HepG2 (cell line): ENCODE results near the gene PISD. TPM values are rescaled to one million over a fixed set of nuclear protein-coding genes. Genes with fewer than 3 reads are reported as not detected.

Source experiments
- ATAC-seq: fragments of 200-7000 bp; cut with Tn5 transposase; 3 replicates; pipeline ENCODE4 v1.9.1; 2020; ENCODE audit warnings: mild to moderate bottlenecking, moderate library complexity
- BruUV-seq: library from RNA; stranded (reverse); fragments of 400-500 nt; replicated peaks from 2 replicates; lab custom pipeline; 2021; lab: Mats Ljungman, UMichigan
- CTCF ChIA-PET: fragments of 300-600 bp; formaldehyde crosslinking; extraction: SDS; loops from one replicate; lab custom pipeline; 2021; ENCODE audit warnings: low total read pairs, inconsistent platforms, low intra/inter-chr PET ratio; lab: Yijun Ruan, JAX
- POLR2A ChIA-PET: fragments of 350-600 bp; sonication (Branson Sonifier 250); formaldehyde crosslinking; loops from one replicate; lab custom pipeline; 2020; ENCODE audit warnings: antibody characterized with exemption, inconsistent platforms; lab: Yijun Ruan, JAX
- DNase-seq: peaks from one replicate; pipeline ENCODE4 v3.0.0-alpha.2; 2015; ENCODE audit warnings: low spot score
- FAIRE-seq: peaks from 3 replicates; lab custom pipeline; 2011; peaks lifted over from hg19 to GRCh38; lab: Jason Lieb, UNC
- H2AFZ ChIP-seq: one replicate; pipeline ENCODE4 v1.6.1; 2011; ENCODE audit warnings: low read length, inconsistent platforms
- H3K27ac ChIP-seq: fragments of 300-600 bp; 3 replicates; pipeline ENCODE4 v1.8.0; 2011; ENCODE audit warnings: mixed run types, mild to moderate bottlenecking, mixed read lengths, low read length, inconsistent platforms; ENCODE audit not compliant: insufficient read depth; ENCODE audit errors: extremely low read length
- H3K27me3 ChIP-seq, 2 experiments: fragments of 200-600 bp in 1 of 2; 2 replicates in 1 of 2; 3 replicates in 1 of 2; pipeline versions ENCODE4 v1.6.0 to v1.8.0; 2011; ENCODE audit warnings: low read length in 2 of 2, mild to moderate bottlenecking in 2 of 2, moderate library complexity in 2 of 2, inconsistent platforms in 1 of 2; ENCODE audit not compliant: insufficient read depth in 2 of 2, control insufficient read depth in 1 of 2
- H3K36me3 ChIP-seq, 2 experiments: fragments of 200-600 bp in 1 of 2; replicated peaks in 1 of 2; 2 replicates in 1 of 2; 3 replicates in 1 of 2; pipeline versions ENCODE4 v1.5.1 to v1.8.0; 2011; ENCODE audit warnings: low read length in 2 of 2, inconsistent platforms in 1 of 2; ENCODE audit not compliant: insufficient read depth in 2 of 2, control insufficient read depth in 1 of 2
- H3K4me1 ChIP-seq: 2 replicates; pipeline ENCODE4 v1.5.1; 2012; ENCODE audit warnings: low read length, inconsistent platforms; ENCODE audit not compliant: insufficient read depth
- H3K4me2 ChIP-seq: 2 replicates; pipeline ENCODE4 v1.6.0; 2011; ENCODE audit warnings: low read depth, low read length, inconsistent platforms
- H3K4me3 ChIP-seq, 3 experiments: fragments of 200-600 bp in 1 of 3; sonication (generic), shearing (Covaris generic) in 1 of 3; replicated peaks in 1 of 3; 2 replicates each; pipeline ENCODE4 v1.5.1; 2011 to 2016; ENCODE audit warnings: low read length in 3 of 3, inconsistent platforms in 2 of 3, low read depth in 2 of 3, mild to moderate bottlenecking in 2 of 3, control low read depth in 1 of 3, mixed read lengths in 1 of 3; ENCODE audit not compliant: insufficient read depth in 1 of 3
- H3K79me2 ChIP-seq: one replicate; pipeline ENCODE4 v1.6.1; 2011; ENCODE audit warnings: low read length, inconsistent platforms; ENCODE audit not compliant: insufficient read depth
- H3K9ac ChIP-seq: 2 replicates; pipeline ENCODE4 v1.6.0; 2011; ENCODE audit warnings: mild to moderate bottlenecking, low read depth, low read length, inconsistent platforms; ENCODE audit not compliant: insufficient read depth
- H3K9me3 ChIP-seq: 2 replicates; pipeline ENCODE4 v1.5.1; 2012; ENCODE audit warnings: mild to moderate bottlenecking, low read length
- H4K20me1 ChIP-seq: 2 replicates; pipeline ENCODE4 v1.6.0; 2011; ENCODE audit warnings: inconsistent platforms, mild to moderate bottlenecking, low read length, moderate library complexity; ENCODE audit not compliant: insufficient read depth
- AGO2 ChIP-seq: fragments of 200-400 bp; formaldehyde crosslinking; optimal IDR thresholded peaks from 2 replicates; pipeline ENCODE3; 2017; ENCODE audit warnings: mild to moderate bottlenecking, low read depth, low read length, moderate library complexity
- CREB3 ChIP-seq: sonication (generic); formaldehyde crosslinking; IDR thresholded peaks from 2 replicates; pipeline ENCODE4 v1.5.0; 2020; ENCODE audit warnings: missing genetic modification reagents
- IRX3 ChIP-seq: sonication (generic); formaldehyde crosslinking; IDR thresholded peaks from 2 replicates; pipeline ENCODE4 v1.8.1; 2023; ENCODE audit warnings: mild to moderate bottlenecking, low read depth, missing genetic modification reagents, borderline replicate concordance
- ZNF432 ChIP-seq: sonication (generic); formaldehyde crosslinking; IDR thresholded peaks from 2 replicates; pipeline ENCODE4 v1.5.0; 2020; ENCODE audit warnings: missing genetic modification reagents, mild to moderate bottlenecking, borderline replicate concordance
- ZNF597 ChIP-seq: sonication (generic); formaldehyde crosslinking; IDR thresholded peaks from 2 replicates; pipeline ENCODE4 v1.5.0; 2020; ENCODE audit warnings: missing genetic modification reagents
- ZNF670 ChIP-seq: sonication (generic); formaldehyde crosslinking; IDR thresholded peaks from 2 replicates; pipeline ENCODE4 v1.8.0; 2022; ENCODE audit warnings: mild to moderate bottlenecking, missing genetic modification reagents, borderline replicate concordance
- ZNF687 ChIP-seq: sonication (generic); formaldehyde crosslinking; IDR thresholded peaks from 2 replicates; pipeline ENCODE4 v1.5.1; 2020; ENCODE audit warnings: mild to moderate bottlenecking, missing genetic modification reagents, moderate library complexity
- ZNF746 ChIP-seq: sonication (generic); formaldehyde crosslinking; IDR thresholded peaks from 2 replicates; pipeline ENCODE4 v1.8.0; 2022; ENCODE audit warnings: mild to moderate bottlenecking, missing genetic modification reagents
- ZNF883 ChIP-seq: sonication (generic); formaldehyde crosslinking; IDR thresholded peaks from 2 replicates; pipeline ENCODE4 v1.5.1; 2020; ENCODE audit warnings: mild to moderate bottlenecking, missing genetic modification reagents; ENCODE audit errors: not compliant biosample characterization
- WGBS: methylation state at CpG from one replicate; pipeline ENCODE4 v1.1.6; 2017; ENCODE audit warnings: low lambda C conversion rate; 5-methylcytosine and 5-hydroxymethylcytosine counted together
- in situ Hi-C: cut with HindIII; loops from 2 replicates; pipeline ENCODE4 v1.10.0; 2017; ENCODE audit warnings: low pct_unique_long_range_greater_than_20kb; ENCODE audit not compliant: extremely low pct_ligation_motif_present
- intact Hi-C: fragments of 100-400 bp; cut with micrococcal nuclease; formaldehyde crosslinking; loops from one replicate; pipeline ENCODE4 v1.10.0; 2022; ENCODE audit not compliant: unreplicated experiment
- polyA plus RNA-seq, 8 experiments: library from polyadenylated mRNA; depleted of rRNA in 3 of 8; stranded (reverse) in 7 of 8; unstranded in 1 of 8; fragments of >200 nt; fragmentation: Illumina TruSeq in 4 of 8; extraction: Trizol in 4 of 8; gene quantifications; 2 replicates each; pipeline versions ENCODE4 v1.2.1 to v1.2.3, GENCODE V29; 2011 to 2016; ENCODE audit warnings: low read depth in 4 of 8, missing spikeins in 1 of 8, mixed read lengths in 1 of 8; ENCODE audit not compliant: insufficient read depth in 1 of 8
- total RNA-seq, 5 experiments: library from RNA; depleted of rRNA; stranded (reverse); fragments of >200 nt; fragmentation: Illumina TruSeq; extraction: Trizol; gene quantifications; 2 replicates each; pipeline ENCODE4 v1.2.3, GENCODE V29; 2016; ENCODE audit warnings: low read depth in 1 of 5

PISD gene
- total and polyA plus RNA-seq, 2 of the 13 experiments (the other 11 are each of a cell fraction or from before 2014, with no cell fraction given) = 30.1 to 47.7 TPM

GRCh38 chr22:31614781-31615490 lies 47.1 kb downstream of the PISD start:
- in situ Hi-C loops = loop anchor here (5.0 kb wide), 1 partner anchor 53 kb away; no protein-coding TSS in a partner anchor
- POLR2A ChIA-PET = interaction anchor here (0.8 kb wide), 1 partner anchor 155 kb away, joined by 3 read pairs; no protein-coding TSS in a partner anchor
- intact Hi-C loops = no loop called here

More at GRCh38 chr22:31614781-31615490, 47.1 kb downstream of the PISD start:
- no TSS peak for BruUV-seq
- H3K36me3 ChIP-seq = peaks cover 20 to 45% of the 10 kb centered on the region in 2 experiments; a peak in 4 of 5 replicates
- no peak for ATAC-seq
- H3K79me2 ChIP-seq = no peaks in the 10 kb centered on the region
- 0 out of 2 replicates have a peak, but pooled peaks have one; percentile 20 for TF ChIP-seq ZNF746 (CRISPR knock-in tag)
- TF ChIP-seq AGO2 = peak; percentile 96
- no peak for TF ChIP-seq ZNF670
- no peak for TF ChIP-seq CREB3 (CRISPR knock-in tag)
- TF ChIP-seq ZNF687 (CRISPR knock-in tag) = peak; percentile 40
- TF ChIP-seq ZNF432 = no peak
- TF ChIP-seq IRX3 (CRISPR knock-in tag) = no peak
- no peak for TF ChIP-seq ZNF597 (CRISPR knock-in tag)
- TF ChIP-seq ZNF883 (CRISPR knock-in tag) = no peak
- 98% methylated on average over 9 of the region's 18 CpGs for WGBS
- CTCF ChIA-PET = no interaction called here
- FAIRE-seq = no peak
- peaks cover 10% of the 10 kb centered on the region; the same call in 1 of the 2 replicates for H4K20me1 ChIP-seq
- no peaks in the 10 kb centered on the region for H3K9me3 ChIP-seq
- no peak for DNase-seq
- no peak overlapping the region for H3K4me3 ChIP-seq
- H2AFZ ChIP-seq = no peak overlapping the region
- no peaks in the 10 kb centered on the region for H3K27me3 ChIP-seq
- H3K4me2 ChIP-seq = no peak overlapping the region
- peak overlapping the region; percentile 15 for H3K27ac ChIP-seq
- H3K9ac ChIP-seq = no peak overlapping the region
- H3K4me1 ChIP-seq = peaks cover 40% of the 10 kb centered on the region
